Measurements from ENCODE around the gene ALDH7A1.

DNA sequence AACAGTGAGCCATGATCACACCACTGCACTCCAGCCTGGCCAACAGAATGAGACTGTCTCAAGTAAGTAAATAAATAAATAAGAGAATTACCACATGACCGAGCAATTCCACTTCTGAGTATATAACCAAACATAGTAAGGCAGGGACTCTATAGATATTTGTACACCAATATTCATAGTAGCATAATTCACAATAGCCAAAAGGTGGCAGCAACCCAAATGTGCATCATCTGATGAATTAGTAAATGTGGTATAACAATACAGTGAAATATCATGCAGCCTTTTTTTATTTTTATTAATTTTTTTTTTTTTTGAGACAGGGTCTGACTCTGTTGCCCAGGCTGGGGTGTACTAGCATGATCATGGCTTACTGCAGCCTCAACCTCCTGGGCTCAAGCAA, 33.1 kb downstream of the ALDH7A1 start:
- TF ChIP-seq PATZ1 (CRISPR knock-in tag; IDR thresholded peaks at IDR 0.05; ENCODE audit: borderline replicate concordance) (no peak), ZNF70 (CRISPR knock-in tag; IDR thresholded peaks at IDR 0.05) (no peak)

All from SK-N-SH treated with all-trans-retinoic acid at 6 μM for 48 hours (cell line).